K562 (cell line): Measurements from ENCODE around the gene WEE1.

Experiments used
- CEBPB ChIP-seq: fragments of 450-650 bp; IDR thresholded peaks from 2 replicates; pipeline ENCODE4 v1.6.1; 2016; ENCODE audit warnings: missing genetic modification characterization, missing compliant biosample characterization
- FOXK1 ChIP-seq: sonication (generic); formaldehyde crosslinking; IDR thresholded peaks from 2 replicates; pipeline ENCODE4 v1.8.0; 2022; ENCODE audit warnings: missing genetic modification reagents, mild to moderate bottlenecking, borderline replicate concordance

DNA sequence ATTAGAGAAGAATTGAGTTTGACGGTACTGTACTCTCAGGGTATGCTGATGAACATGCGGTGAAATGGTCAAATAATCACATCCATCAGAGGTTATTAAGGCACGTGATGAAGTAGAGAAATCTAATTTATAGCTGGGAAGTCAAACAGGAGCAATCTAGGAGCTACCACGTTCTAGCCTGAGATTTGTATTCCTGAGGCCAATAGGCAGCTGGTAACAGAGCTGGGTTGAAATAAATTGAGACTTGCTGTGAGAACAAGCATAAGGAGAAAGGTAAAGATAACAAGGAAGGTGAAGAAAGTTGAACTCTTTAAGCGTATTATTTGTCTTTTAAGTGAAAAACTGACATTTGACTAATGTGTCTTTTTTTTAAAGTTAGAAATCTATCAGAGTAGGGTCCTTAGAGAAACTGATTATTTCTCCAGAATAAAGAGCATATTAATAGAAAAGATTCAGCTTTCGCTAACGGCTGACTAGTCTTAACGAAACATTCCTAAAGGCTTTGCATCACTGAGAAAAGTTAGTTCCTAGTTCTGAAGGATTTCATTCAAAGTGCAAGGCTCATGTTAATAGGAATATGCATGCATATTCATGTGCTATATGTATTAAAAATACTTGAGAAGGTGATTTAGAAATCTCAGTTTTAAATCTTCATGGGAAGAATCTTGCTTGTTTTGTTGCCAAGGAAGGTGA lies 5.2 kb upstream of the WEE1 start:
- TF ChIP-seq FOXK1: no peak
- no peak for TF ChIP-seq CEBPB (tag)
